ENCODE measurements around the gene CCDC89. TPM values are rescaled to one million over a fixed set of nuclear protein-coding genes. Genes with fewer than 3 reads are reported as not detected.

The CCDC89 gene
- total RNA-seq, 4 donors from 2014 or later = 0.44 to 4.1 (median 2.2) TPM

GRCh38 chr11:85668157-85668556, 17.8 kb downstream of the CCDC89 start:
- TF ChIP-seq EP300 (IDR thresholded peaks at IDR 0.05) (no peak), POLR2A (IDR thresholded peaks at IDR 0.05) (no peak), CTCF (IDR thresholded peaks at IDR 0.05) (no peak)
- Histone ChIP-seq H3K27me3 (no peaks in the 10 kb centered on the region), H3K9me3 (no peaks in the 10 kb centered on the region), H3K4me3 (no peak overlapping the region), H3K4me1 (peaks cover 0 to 8% (median 1%) of the 10 kb centered on the region in 4 donors), H3K27ac (no peak overlapping the region), H3K36me3 (no peaks in the 10 kb centered on the region)
- 94 to 95% methylated on average over 1 of the region's 1 CpG for WGBS, 2 donors
- no peak for DNase-seq (ENCODE audit: low spot score in 2 of 2)

GRCh38 chr11:85666687-85667086, 19.3 kb downstream of the CCDC89 start:
- no peaks in the 10 kb centered on the region for H3K9me3 ChIP-seq
- DNase-seq (ENCODE audit: low spot score in 2 of 2) = no peak
- H3K27me3 ChIP-seq = no peaks in the 10 kb centered on the region
- TF ChIP-seq EP300 (IDR thresholded peaks at IDR 0.05) (no peak), CTCF (IDR thresholded peaks at IDR 0.05) (no peak), POLR2A (IDR thresholded peaks at IDR 0.05) (no peak)
- no peak overlapping the region for H3K27ac ChIP-seq
- H3K4me1 ChIP-seq = peaks cover 0 to 23% (median 11%) of the 10 kb centered on the region in 4 donors
- no peak overlapping the region for H3K4me3 ChIP-seq
- H3K36me3 ChIP-seq = no peaks in the 10 kb centered on the region
- 92% methylated on average over 3 of the region's 3 CpGs for WGBS, 2 donors

GRCh38 chr11:85665733-85666132, 20.3 kb downstream of the CCDC89 start:
- DNase-seq (ENCODE audit: low spot score in 2 of 2) = no peak
- peaks cover 0 to 5% (median 0%) of the 10 kb centered on the region in 3 donors for H3K36me3 ChIP-seq
- TF ChIP-seq EP300 (IDR thresholded peaks at IDR 0.05) (no peak), POLR2A (IDR thresholded peaks at IDR 0.05) (no peak), CTCF (IDR thresholded peaks at IDR 0.05) (no peak)
- peaks cover 0 to 32% (median 20%) of the 10 kb centered on the region in 4 donors for H3K4me1 ChIP-seq
- H3K9me3 ChIP-seq = no peaks in the 10 kb centered on the region
- H3K27ac ChIP-seq = peak overlapping the region in 3 of 4 donors; percentile 91 to 99 (median 98)
- WGBS, 2 donors = 61 to 63% methylated on average over 5 of the region's 5 CpGs
- peak overlapping the region in 1 of 4 donors; percentile 61 for H3K4me3 ChIP-seq
- H3K27me3 ChIP-seq = no peaks in the 10 kb centered on the region

- Histone ChIP-seq H3K36me3 (peaks cover 0 to 5% (median 0%) of the 10 kb centered on the region in 3 donors), H3K4me1 (peaks cover 0 to 41% (median 26%) of the 10 kb centered on the region in 4 donors), H3K9me3 (no peaks in the 10 kb centered on the region), H3K27ac (peak within 1 kb of the TSS; percentile 88 to 99 (median 94)), H3K27me3 (no peaks in the 10 kb centered on the region), H3K4me3 (peak within 1 kb of the TSS; percentile 61 to 90 (median 74))
- peak; percentile 90 to 95 for DNase-seq (ENCODE audit: low spot score in 2 of 2)
- WGBS, 2 donors = 0 to 1% methylated on average over 35 to 44 of the region's 67 CpGs
- peak in 2 of 5 experiments; percentile 39 to 42 for TF ChIP-seq CTCF (IDR thresholded peaks at IDR 0.05)
- peak; percentile 97 for TF ChIP-seq POLR2A (IDR thresholded peaks at IDR 0.05)
- TF ChIP-seq EP300 (IDR thresholded peaks at IDR 0.05) = peak; percentile 53 to 99
Observed at GRCh38 chr11:85664615-85665481, 21.1 kb downstream of the CCDC89 start, which contains the start of gene CREBZF. Gene CREBZF, minus strand, starts transcription at chr11:85665129. Its CDS starts 254 bp downstream, at chr11:85664875.

Measured in tibial nerve (tissue), 4 donors.